ENCODE measurements around the gene NT5E. TPM values are rescaled to one million over a fixed set of nuclear protein-coding genes. Genes with fewer than 3 reads are reported as not detected.

NT5E gene
- total RNA-seq, 1 experiment from 2014 or later, result 0.81 TPM

- Mint-ChIP-seq H3K4me3 (no peak overlapping the region), H3K9me3 (no peaks in the 10 kb centered on the region), H3K4me1 (no peaks in the 10 kb centered on the region; the same call in 1 of the 2 replicates), H3K27me3 (ENCODE audit: low read depth) (no peaks in the 10 kb centered on the region), H3K36me3 (no peaks in the 10 kb centered on the region), H3K27ac (no peak overlapping the region)
- no peak for ATAC-seq
- no peak for TF ChIP-seq FOXP4 (CRISPR knock-in tag; IDR thresholded peaks at IDR 0.05)
- TF ChIP-seq ELF4 (CRISPR knock-in tag; IDR thresholded peaks at IDR 0.05; ENCODE audit: low read depth), result no peak
- TF ChIP-seq GTF2I (CRISPR knock-in tag; conservative IDR thresholded peaks at IDR 0.05), result no peak
- TF ChIP-seq STAT6 (CRISPR knock-in tag; conservative IDR thresholded peaks at IDR 0.05; ENCODE audit: low read depth), result no peak
- no peak for TF ChIP-seq TP53 (CRISPR knock-in tag; IDR thresholded peaks at IDR 0.05)
- no peak for TF ChIP-seq SMAD3 (CRISPR knock-in tag; IDR thresholded peaks at IDR 0.05; ENCODE audit: borderline replicate concordance)
- TF ChIP-seq ZBTB21 (CRISPR knock-in tag; IDR thresholded peaks at IDR 0.05; ENCODE audit: borderline replicate concordance), result no peak
- no peak for TF ChIP-seq PRRX2 (CRISPR knock-in tag; IDR thresholded peaks at IDR 0.05)
- TF ChIP-seq USF1 (CRISPR knock-in tag; IDR thresholded peaks at IDR 0.05), result no peak
- TF ChIP-seq ZNF121 (CRISPR knock-in tag; IDR thresholded peaks at IDR 0.05), result no peak
- no peak for TF ChIP-seq MLX (CRISPR knock-in tag; IDR thresholded peaks at IDR 0.05)
- no peak for TF ChIP-seq ATF2 (CRISPR knock-in tag; IDR thresholded peaks at IDR 0.05; ENCODE audit: borderline replicate concordance, low read depth)
- TF ChIP-seq NR3C1 (CRISPR knock-in tag; conservative IDR thresholded peaks at IDR 0.05; ENCODE audit: low read depth), result no peak
- TF ChIP-seq NFE2L1 (CRISPR knock-in tag; IDR thresholded peaks at IDR 0.05), result no peak
- no peak for TF ChIP-seq SP1 (CRISPR knock-in tag; conservative IDR thresholded peaks at IDR 0.05)
- TF ChIP-seq CDX4 (CRISPR knock-in tag; IDR thresholded peaks at IDR 0.05; ENCODE audit: borderline replicate concordance), result no peak
- no peak for TF ChIP-seq JUN (CRISPR knock-in tag; IDR thresholded peaks at IDR 0.05)
- TF ChIP-seq FOXK1 (CRISPR knock-in tag; IDR thresholded peaks at IDR 0.05), result no peak
- no peak for TF ChIP-seq NFYB (CRISPR knock-in tag; conservative IDR thresholded peaks at IDR 0.05; ENCODE audit: low read depth)
- no peak for TF ChIP-seq ZNF317 (CRISPR knock-in tag; IDR thresholded peaks at IDR 0.05; ENCODE audit: borderline replicate concordance, low read depth)
- ChIA-PET CTCF (no interaction called here), POLR2A (no interaction called here)
- no peak for DNase-seq (ENCODE audit: low spot score)
Observed at GRCh38 chr6:85470023-85470410, 20.1 kb downstream of the NT5E start.

Measured in WTC11 (cell line).